NCI-H2227 (cell line): ENCODE data around the gene ADAMTS8.
"Not testable (repeated sequence)": the region's sequence is repeated elsewhere in the genome, so short reads cannot be mapped to it uniquely, and the experiment has no call there.

ENCODE experiments used
- DNase-seq: peaks from one replicate; lab custom pipeline; 2025; ENCODE audit not compliant: unreplicated experiment; lab: John Stamatoyannopoulos, UW

Gene ADAMTS8

DNA sequence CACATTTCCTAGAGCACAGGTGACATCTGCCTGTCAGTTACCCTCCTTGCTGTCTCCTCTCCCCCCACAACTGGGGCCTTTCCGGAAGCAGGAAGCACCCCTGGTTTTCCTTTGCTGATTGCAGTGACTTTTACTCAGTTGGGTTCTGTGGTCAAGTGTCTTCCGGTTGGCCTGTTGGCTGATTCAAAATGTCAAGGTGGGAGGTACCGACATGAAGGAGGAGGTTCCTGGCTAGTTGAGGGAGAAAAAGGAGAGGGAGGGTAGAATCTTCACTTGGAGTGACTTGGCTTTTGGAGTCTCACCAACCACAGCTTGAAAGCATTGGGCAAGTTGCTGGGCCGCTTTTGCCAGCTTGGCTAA lies 10.7 kb upstream of the ADAMTS8 start:
- no peak for DNase-seq

DNA sequence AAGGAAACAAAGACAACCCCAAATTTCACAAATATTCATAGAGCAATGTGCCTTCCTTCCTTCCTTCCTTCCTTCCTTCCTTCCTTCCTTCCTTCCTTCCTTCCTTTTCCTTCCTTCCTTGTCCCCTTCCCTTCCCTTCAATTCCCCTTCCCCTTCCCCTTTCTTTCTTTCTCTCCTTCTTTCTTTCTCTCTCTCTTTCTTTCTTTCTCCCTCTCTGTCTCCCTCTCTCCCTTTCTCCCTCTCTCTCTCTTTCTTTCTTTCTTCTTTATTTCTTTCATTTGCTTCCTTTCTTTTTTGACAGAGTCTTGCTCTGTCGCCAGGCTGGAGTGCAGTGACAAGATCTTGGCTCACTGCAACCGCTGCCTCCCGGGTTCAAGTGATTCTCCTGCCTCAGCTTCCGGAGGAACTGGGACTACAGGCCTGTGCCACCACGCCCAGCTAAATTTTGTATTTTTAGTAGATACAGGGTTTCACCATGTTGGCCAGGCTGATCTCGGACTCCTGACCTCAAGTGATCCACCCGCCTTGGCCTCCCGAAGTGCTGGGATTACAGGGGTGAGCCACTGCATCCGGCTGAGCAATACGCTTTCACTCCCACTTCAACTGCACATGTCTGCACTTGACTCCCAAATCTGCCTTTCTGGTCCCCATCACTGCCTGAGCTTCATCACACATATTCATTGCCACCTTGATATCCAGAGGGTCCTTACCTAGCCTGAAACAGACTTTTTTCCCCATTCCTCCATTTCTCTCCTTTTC lies 10.2 kb upstream of the ADAMTS8 start:
- DNase-seq, result not testable (repeated sequence)

DNA sequence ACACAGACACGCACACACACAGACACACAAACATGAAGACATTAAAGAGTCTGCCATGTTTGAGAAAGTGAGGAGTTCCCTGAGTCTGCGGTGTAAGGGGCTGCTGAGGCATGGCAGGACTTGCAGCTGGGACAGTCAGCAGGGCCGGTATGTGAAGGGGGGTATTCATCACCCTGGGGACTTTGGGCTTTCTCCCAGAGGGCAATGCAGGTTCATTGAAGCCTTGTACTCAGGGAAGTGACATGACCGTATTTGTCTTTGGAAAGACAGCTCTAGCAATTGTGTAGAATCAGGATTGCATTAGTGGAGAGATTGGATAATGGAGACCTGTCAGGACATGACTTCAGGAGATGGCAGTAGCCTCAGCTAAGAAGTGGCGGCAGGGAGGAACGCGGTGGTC lies 9.4 kb upstream of the ADAMTS8 start:
- no peak for DNase-seq

DNA sequence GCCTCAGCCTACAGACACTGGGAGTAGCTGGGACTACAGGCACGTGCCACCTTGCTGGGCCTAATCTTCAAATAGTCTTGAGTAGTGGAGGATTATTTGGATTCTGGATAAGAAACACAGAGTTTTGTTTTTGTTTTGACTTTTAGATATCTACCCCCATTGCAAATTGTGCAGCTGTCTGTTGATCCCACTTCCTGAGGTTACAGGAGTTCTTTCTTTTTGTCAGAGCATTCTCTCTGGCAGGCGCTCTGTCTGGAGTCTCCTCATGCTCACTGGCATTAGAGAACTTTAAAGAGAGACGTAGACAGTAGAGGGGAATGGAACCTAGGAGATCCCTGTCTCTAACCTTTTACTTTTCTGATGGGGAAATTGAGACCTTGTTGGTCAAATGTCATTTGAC lies 7.8 kb upstream of the ADAMTS8 start:
- DNase-seq, result no peak

DNA sequence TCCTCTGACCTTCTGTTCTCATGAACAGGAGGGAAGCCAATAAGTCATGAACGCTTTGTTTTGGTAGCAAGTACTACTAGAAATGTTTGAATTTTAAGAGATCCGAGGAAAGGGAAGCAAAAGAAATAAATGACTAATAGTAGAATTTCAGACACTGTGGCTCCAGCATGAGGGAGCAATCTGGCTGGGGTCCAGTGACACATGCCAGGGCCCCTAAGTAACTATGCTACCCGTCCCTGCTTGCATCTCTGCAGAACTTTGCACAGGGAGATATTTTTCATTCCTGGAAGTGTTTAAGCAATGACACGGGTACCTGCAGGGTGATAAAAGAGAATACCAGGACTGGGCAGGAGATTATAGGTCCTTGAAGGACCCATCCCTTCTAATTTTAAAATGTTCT lies 7.3 kb upstream of the ADAMTS8 start:
- DNase-seq, result no peak

DNA sequence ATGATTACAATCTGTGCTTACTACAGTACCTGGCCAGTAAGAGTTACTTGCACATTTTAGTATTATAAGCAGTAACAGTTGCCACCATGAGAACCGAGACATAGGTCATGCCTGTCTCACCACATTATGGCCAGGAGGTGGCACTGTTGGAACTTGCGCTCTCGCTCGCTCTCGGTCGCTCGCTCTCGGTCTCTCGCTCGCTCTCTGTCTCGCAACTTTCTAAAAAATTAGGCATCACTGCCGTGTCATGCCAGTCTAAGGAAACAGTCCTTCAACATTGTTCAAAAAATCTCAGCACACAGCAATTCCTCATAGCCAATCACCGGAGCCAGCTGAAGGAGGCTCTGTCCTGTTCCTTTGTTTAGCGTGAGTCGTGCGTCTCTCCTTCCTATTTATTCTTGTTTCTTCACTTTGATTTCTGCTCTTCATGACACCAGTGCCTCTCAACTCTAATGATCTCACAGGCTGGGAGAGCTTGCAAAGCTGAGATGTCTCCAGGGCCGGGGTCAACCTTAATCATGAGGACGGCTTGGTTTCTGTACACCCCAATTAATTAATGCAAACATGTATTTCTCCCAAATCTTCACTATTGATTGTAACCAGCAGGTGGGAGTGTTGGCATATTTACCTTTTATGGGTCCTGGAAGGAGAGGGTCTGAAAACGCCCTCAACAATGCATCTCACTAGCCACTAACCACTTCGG lies 6.3 kb upstream of the ADAMTS8 start:
- DNase-seq, result peak; percentile 80

DNA sequence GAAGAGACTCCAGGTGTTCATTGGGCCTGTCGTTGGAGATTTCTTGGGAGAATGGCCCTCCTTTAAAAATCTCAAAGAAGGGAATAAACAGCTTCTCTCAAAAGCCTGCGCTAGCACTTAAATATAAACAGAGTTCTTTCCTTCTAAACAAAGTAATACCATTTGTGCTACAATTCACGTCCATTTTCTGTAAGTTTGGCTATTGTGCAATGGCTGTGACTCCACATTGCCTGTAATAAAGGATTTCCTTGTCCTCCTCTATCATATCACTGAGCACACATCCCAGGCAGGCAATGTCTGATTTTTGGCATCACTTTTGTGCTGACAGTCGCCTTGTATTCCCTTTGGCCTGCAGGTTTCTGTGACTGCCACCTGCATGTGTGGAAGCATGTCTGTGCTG lies 4.9 kb upstream of the ADAMTS8 start:
- DNase-seq, result no peak

DNA sequence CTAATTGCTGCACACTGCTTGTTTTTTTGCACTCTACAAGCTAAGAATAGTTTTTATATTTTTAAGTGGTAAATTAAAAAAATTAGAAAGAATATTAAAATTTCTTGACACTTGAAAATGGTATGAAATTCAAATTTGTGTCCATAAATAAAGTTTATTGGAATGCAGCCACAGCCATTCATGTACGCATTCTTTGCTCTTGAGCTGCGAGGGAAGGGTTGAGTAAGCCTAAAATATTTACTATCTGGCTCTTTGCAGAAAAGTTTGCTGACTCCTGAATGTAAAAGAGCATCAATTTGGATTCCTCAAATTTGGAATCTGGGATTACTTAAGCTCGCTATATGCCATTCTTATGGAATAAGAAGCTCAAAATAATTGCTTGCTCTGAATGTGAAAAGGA lies 3.4 kb upstream of the ADAMTS8 start:
- no peak for DNase-seq

DNA sequence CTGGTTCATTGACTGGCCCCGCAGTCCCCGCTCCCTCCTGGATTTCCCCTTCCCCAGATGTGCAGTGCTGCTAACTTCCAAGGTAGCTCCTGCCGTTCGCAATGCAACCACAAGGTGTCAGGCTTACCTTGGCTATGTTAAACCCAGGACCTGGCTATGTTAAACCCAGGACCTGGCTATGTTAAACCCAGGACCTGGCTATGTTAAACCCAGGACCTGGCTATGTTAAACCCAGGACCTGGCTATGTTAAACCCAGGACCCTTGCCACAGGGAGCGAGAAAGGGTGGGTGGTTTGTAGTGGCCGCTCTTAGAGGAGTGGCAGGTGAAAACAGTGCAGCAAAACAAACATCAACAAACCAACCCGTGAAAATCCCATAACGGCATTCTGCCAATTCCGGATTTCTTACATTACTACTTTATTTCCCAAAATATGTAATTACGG lies 2.9 kb upstream of the ADAMTS8 start:
- peak; percentile 77 for DNase-seq

DNA sequence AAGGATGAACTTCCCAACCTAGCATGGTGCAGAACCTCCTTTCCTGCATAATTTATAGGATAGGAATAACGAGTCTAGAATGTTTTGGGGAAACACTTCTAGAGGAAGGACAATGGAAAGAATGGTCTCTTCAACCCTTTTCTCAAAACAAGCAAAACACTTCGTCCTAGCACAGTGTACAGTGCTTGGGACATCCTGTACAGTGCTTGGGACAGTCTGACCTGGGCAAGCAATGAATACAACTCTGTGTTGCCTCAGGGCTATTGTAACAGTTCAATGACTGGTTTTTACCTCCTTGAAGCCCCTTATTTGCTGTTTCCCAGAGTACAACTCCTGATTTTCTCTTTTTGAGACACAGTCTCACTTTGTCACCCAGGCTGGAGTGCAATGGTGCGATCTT lies 1.6 kb upstream of the ADAMTS8 start:
- no peak for DNase-seq

DNA sequence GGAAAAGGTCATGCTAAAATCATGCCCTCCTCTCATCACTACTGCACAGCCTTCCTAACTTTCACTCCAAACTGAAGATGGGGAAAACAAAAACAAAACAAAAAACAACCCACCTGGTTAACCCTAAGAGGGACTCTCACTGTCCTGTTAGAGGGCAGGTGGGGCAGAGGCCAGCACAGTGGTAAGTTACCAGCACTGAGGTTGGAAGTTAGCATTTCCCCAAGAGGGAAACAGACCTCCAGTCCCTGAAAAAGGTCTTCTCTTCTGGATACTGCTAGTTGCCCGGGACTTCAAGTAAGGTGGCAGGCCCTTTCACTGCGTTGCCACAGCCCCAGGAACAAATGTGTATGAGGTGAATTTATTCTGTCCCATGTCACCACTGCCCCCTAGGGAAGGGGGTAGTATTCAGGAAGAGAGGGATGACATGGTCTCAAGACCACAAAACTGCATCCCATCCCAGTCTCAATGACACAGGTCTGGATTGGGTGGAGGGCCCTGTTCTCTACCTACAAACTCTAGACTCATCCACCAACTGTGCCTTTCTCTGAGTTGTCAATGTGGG lies 792 bp upstream of the ADAMTS8 start:
- DNase-seq, result no peak

DNA sequence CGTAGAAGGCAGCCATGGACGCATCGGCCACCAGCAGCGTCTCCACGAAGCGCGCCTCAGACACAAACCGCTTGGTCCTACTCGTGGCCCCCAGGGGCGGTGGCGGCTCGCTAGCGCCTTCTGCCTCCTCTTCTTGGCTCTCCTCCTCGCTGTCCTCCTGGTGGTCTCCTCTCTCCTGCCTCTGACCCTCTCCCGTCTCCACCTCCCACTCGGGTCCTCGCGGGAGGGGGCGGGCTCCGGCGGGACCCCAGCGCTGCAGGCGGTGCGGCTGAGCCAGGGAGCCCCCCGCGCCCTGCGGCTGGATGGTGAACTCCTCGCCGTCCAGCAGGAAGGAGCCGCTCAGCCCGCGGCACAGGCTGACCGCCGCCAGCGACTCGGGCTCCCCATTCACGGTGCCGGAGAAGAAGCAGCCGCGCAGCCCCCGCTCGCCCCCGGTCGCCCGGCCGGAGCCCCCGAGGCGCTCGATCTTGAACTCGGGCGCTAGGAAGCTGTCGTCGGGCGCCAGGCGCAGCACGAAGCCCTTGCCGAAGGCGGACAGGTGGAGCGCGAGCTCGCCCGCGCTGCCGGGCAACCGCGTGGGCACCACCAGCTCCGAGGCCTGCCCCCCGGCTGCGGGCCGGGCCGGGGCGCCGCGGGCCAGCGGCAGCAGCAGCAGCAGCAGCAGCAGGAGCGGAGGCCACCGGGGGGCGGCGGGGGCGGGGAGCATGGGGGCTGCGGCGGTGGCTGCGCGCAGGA lies 661 bp downstream of the ADAMTS8 start:
- peak; percentile 42 for DNase-seq

DNA sequence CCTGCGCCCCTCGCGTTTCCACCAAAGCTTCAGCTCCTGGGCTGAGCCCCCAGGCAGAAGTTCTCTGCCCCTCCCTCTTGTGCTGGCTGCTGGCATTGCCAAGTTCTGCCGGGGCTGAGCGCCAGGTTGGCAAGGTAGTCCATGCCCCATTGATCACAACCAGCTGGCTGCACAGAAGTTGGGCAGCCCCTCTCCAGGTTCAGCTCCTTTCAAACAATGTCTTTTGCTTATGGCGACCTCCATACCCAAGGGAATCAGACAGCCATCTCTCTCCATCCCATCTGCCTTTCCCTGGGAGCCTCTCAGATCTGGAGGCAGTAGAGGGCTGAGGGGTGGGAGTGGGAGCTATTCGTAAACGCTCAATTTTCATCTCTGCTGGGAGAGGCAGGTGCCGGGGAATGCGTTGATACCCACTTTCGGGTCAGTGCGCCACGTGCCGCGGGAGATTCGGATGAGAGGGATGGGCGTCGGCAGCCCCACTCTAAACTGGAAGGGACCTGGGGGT lies 1.5 kb downstream of the ADAMTS8 start:
- DNase-seq, result no peak

DNA sequence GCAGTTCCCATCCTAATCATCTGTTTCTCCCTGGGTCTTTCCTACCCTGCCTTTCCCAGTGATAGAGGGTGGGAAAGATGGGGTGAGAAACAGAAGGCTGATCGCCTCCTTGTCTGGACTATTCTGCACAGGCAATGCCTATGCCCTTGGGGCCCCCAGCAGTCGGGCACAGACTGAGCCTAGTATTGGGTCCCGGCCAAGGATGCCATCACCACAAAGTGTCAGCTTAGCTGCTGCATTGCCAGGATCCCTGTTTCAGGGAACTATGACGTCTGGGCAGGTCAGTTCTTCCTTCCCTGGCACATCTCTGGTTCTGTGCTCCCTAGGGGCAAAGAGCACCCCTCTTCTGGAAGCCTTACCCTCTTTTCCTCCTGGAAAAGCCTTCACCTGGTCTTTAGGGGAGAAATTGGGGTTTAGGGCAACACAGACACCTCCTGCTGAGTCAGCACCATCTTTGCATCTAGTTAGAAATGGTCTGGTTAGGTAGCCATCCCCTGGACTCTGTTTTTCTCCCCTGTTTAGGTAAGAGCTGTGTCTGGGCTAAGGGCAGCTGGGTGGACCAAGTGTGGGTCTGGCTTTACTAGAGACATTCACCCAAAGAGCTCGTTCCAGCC lies 2.1 kb downstream of the ADAMTS8 start:
- DNase-seq, result no peak

DNA sequence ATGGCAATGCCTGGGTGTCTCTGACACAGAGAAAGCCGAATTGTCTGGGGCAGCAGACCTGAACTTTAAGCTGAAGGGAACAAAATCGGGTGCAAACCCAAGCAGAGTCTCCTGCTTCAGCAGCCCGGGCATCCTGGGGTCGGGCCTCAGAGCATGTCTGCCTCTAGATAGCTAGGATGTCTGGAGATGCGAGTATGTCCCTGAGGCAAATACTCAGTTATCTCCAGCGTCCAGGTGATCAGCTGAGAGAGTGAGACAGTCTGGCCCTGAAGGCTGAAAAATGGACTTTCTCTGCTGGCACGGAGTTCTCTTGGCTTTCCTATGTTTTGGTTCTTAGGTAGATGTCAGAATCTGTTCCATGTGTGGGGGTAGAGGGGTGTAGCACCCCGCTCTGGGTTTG lies 3.3 kb downstream of the ADAMTS8 start:
- DNase-seq, result no peak

DNA sequence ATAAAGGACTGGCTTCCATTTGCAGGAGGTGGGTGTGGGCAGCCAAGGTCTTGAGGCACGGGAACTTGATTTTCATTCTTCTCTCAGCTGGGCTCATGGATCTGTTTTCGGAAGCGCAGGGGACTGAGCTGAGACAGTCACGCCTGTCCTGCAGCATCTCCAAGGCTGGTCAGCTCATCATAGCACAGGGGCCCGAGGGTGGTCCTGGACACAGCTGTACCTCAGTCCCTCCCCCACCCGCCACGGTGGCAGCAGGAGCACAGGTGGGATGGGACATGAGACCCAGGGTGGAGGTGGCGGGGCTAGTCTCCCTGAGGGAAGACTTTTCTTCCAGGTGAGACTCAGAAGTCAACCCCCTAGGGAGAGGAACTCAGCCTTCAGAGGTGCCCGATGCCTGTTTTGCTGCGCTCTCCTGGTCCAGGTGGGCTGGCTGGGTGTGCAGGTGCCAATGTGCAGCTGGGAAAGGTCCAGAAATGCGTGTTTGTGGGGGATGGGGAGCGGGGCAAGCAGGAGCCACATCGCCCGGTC lies 3.7 kb downstream of the ADAMTS8 start:
- no peak for DNase-seq

DNA sequence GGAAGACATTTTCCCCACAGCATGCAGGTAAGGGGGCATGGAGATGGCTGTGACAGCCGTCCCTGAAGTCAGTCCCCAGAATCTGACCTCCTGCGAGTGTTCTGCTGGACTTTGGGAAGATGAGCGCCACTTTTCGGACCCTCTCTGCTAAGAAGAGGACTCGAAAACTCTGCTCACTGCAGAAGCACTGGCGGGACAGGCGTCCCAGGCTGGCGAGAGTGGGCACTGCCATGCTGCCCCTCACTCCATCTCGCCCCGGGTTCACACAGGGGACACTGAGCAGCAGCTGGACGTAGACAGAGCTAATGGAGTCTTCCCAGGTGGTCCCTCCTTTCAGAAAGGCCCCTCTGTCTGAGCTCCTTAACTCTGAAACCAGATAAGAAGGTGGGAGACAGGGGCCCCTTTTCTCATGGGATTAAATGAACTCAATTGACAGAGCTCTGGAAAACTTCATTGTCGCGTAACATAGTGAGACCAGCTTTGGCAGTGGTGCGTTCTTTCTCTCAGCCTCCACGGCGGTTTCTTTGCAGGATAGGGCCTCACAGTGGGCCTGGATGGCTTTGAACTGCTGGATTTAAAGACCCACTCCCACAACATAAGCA lies 4.8 kb downstream of the ADAMTS8 start:
- no peak for DNase-seq

DNA sequence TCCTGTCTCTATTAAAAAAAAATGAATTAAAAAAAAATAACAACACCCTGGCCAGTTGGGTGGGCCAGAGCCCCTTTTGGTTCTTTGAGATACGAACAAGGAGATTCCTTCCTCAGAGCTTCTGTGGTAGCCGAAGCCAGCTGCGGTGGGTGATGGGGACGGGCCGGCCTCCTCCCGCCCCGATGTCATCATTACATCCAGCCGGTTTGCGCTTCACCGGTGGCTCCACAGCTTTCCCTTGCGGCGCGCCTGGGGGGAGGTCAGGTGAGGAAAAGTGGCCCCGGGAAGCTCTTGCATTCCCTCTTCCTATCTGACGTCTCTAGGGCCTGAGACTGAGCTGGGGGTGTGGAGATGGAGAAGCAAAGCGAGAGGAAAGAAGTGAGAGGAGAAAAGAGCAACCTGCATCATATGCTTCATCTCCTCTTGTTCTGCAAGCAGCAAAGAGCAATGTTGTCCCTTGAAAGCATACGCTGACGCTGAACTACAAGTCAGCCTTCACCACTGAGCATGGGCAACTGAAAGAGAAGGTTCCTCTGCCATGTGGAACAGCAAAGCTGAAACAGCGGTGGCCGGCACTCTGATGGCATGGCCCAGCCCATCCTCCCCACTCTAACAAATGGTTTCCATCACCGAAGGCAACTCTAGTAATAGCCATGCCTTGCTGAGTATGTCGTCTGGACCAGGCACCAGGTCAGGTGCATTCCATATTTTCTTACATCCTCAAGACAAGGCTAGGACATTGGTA lies 6.0 kb downstream of the ADAMTS8 start:
- no peak for DNase-seq

DNA sequence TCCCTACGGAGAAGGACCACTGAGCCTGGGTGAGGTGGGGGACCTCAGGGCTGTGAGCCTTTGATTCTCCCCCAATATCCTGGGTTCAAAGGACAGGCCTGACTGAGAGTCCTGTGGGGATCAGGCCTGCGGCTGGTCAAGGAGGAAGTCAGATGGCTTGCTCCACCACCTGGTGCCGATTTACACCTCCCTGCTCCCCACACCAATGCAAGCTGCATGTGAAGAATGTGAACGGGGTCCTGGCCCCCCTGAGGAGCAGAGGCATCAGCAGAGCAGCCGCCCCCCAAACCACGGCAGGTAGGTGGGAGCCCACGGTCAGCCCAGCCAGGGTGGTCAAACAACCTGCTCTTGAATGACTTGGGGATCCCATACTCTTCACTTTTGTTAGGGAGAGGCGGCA lies 6.7 kb downstream of the ADAMTS8 start:
- DNase-seq, result no peak

DNA sequence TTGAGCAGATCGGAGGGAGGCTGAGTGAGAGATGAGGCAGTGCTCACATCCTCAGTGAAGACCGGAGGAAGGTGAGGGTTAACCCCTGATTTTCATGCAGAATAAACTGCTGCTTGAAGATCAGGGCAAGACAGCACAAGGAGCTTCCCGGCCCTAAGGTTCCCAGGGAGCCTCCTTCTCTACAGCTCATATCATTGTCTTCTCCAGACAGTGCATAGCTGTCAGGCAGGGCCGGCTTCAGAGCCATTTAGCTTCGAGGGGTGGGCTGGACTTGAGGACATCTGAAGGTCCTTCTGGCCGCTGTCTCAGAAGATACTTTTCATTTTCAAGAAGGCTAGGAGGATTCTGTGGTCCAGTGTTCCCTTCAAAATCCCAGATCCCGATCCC lies 7.2 kb downstream of the ADAMTS8 start:
- DNase-seq, result no peak
